Neural cell (in vitro differentiated cells): ENCODE data around the gene LRRC71. TPM values are rescaled to one million over a fixed set of nuclear protein-coding genes. Genes with fewer than 3 reads are reported as not detected.

Source experiments
- H2AFZ ChIP-seq: fragments of 200-600, 300-800 bp; sonication (generic), shearing (Covaris generic); 2 replicates; pipeline ENCODE4 v1.6.0; 2014; ENCODE audit warnings: low read depth, mild to moderate bottlenecking, antibody characterized with exemption, low read length, moderate library complexity
- H3F3A ChIP-seq: fragments of 200-600 bp; shearing (Covaris generic); 2 replicates; pipeline ENCODE4 v1.6.1; 2016; ENCODE audit warnings: mild to moderate bottlenecking, moderate library complexity, mixed read lengths, antibody characterized with exemption, low read length; ENCODE audit not compliant: insufficient read depth, poor library complexity, severe bottlenecking
- H3K27ac ChIP-seq: fragments of 200-600, 300-800 bp; sonication (generic), shearing (Covaris generic); 2 replicates; pipeline ENCODE4 v1.5.1; 2014; ENCODE audit warnings: mild to moderate bottlenecking, low read length, moderate library complexity
- H3K27me3 ChIP-seq: fragments of 300-800, 200-600 bp; sonication (generic), shearing (Covaris generic); 2 replicates; pipeline ENCODE4 v1.6.0; 2014; ENCODE audit warnings: mild to moderate bottlenecking, low read depth, low read length, moderate library complexity; ENCODE audit not compliant: insufficient read depth
- H3K36me3 ChIP-seq: fragments of 300-800, 200-600 bp; sonication (generic), shearing (Covaris generic); 2 replicates; pipeline ENCODE4 v1.5.1; 2014; ENCODE audit warnings: mild to moderate bottlenecking, antibody characterized with exemption, low read length, moderate library complexity; ENCODE audit not compliant: insufficient read depth
- H3K4me2 ChIP-seq: fragments of 300-800, 200-600 bp; sonication (generic), shearing (Covaris generic); 2 replicates; pipeline ENCODE4 v1.6.0; 2014; ENCODE audit warnings: mild to moderate bottlenecking, low read length
- H3K4me3 ChIP-seq: fragments of 300-800, 200-600 bp; sonication (generic), shearing (Covaris generic); 2 replicates; pipeline ENCODE4 v1.5.1; 2014; ENCODE audit warnings: mild to moderate bottlenecking, low read length, moderate library complexity
- H3K79me2 ChIP-seq: fragments of 200-600 bp; shearing (Covaris generic); replicated peaks from 2 replicates; pipeline ENCODE4 v1.6.0; 2014; ENCODE audit warnings: mild to moderate bottlenecking, low read length, moderate library complexity; ENCODE audit not compliant: insufficient read depth
- H3K9ac ChIP-seq: fragments of 300-800, 200-600 bp; sonication (generic), shearing (Covaris generic); 2 replicates; pipeline ENCODE4 v1.6.1; 2016; ENCODE audit warnings: mild to moderate bottlenecking, low read length, mixed read lengths
- H3K9me2 ChIP-seq: fragments of 200-600 bp; shearing (Covaris generic); 2 replicates; pipeline ENCODE4 v1.6.1; 2016; ENCODE audit warnings: mild to moderate bottlenecking, low read length, mixed read lengths; ENCODE audit not compliant: insufficient read depth
- H3K9me3 ChIP-seq: fragments of 200-600, 300-800 bp; sonication (generic), shearing (Covaris generic); 2 replicates; pipeline ENCODE4 v1.6.1; 2016; ENCODE audit warnings: mild to moderate bottlenecking, mixed run types, low read length, moderate library complexity, mixed read lengths
- H4K20me1 ChIP-seq: fragments of 200-600 bp; shearing (Covaris generic); 2 replicates; pipeline ENCODE4 v1.6.1; 2016; ENCODE audit warnings: mild to moderate bottlenecking, mixed run types; ENCODE audit not compliant: insufficient read depth
- CTCF ChIP-seq: fragments of 450-650 bp; IDR thresholded peaks from 2 replicates; pipeline ENCODE4 v1.5.1; 2014; ENCODE audit warnings: antibody characterized with exemption, mild to moderate bottlenecking, moderate library complexity; ENCODE audit not compliant: poor library complexity, severe bottlenecking
- EP300 ChIP-seq: fragments of 450-650 bp; conservative IDR thresholded peaks from 2 replicates; pipeline ENCODE4 v1.6.1; 2014; ENCODE audit warnings: antibody characterized with exemption, mild to moderate bottlenecking, moderate library complexity; ENCODE audit not compliant: poor library complexity, severe bottlenecking
- EZH2 ChIP-seq: fragments of 200-600, 300-800 bp; shearing (Covaris generic), sonication (generic); IDR thresholded peaks from 2 replicates; pipeline ENCODE4 v1.6.1; 2014; ENCODE audit warnings: antibody characterized with exemption, low read length, borderline replicate concordance, mild to moderate bottlenecking; ENCODE audit not compliant: insufficient read depth, poor library complexity, severe bottlenecking
- MXI1 ChIP-seq: fragments of 450-650 bp; conservative IDR thresholded peaks from 2 replicates; pipeline ENCODE4 v1.6.1; 2014; ENCODE audit warnings: antibody characterized with exemption, mild to moderate bottlenecking; ENCODE audit not compliant: poor library complexity, severe bottlenecking
- POLR2AphosphoS5 ChIP-seq: IDR thresholded peaks from 2 replicates; pipeline ENCODE4 v1.6.1; 2012
- RAD21 ChIP-seq: fragments of 450-650 bp; conservative IDR thresholded peaks from 2 replicates; pipeline ENCODE4 v1.6.1; 2014; ENCODE audit warnings: antibody characterized with exemption, mild to moderate bottlenecking, moderate library complexity
- REST ChIP-seq: IDR thresholded peaks from 2 replicates; pipeline ENCODE4 v1.6.1; 2012; ENCODE audit warnings: borderline replicate concordance
- SMC3 ChIP-seq: fragments of 450-650 bp; conservative IDR thresholded peaks from 2 replicates; pipeline ENCODE4 v1.6.1; 2014; ENCODE audit warnings: antibody characterized with exemption, mild to moderate bottlenecking, moderate library complexity; ENCODE audit not compliant: poor library complexity
- TAF1 ChIP-seq: IDR thresholded peaks from 2 replicates; pipeline ENCODE4 v1.6.1; 2012; ENCODE audit warnings: low read depth
- polyA plus RNA-seq: library from polyadenylated mRNA; depleted of rRNA; stranded (reverse); fragments of >200 nt; gene quantifications from 2 replicates; pipeline ENCODE4 v1.2.3, GENCODE V29; 2014

LRRC71 gene
- polyA plus RNA-seq, 1 donor from 2014 or later: not detected

- no peak overlapping the region for H3K4me3 ChIP-seq
- no peaks in the 10 kb centered on the region for H3K27me3 ChIP-seq
- H3K9me2 ChIP-seq: no peaks in the 10 kb centered on the region
- no peak overlapping the region for H3K9ac ChIP-seq
- H3K9me3 ChIP-seq: no peaks in the 10 kb centered on the region
- no peak overlapping the region for H3K27ac ChIP-seq
- peaks cover 5% of the 10 kb centered on the region for H3K36me3 ChIP-seq
- H3K79me2 ChIP-seq: no peaks in the 10 kb centered on the region
- no peak overlapping the region for H3K4me2 ChIP-seq
- TF ChIP-seq REST (no peak), POLR2AphosphoS5 (no peak), CTCF (no peak), TAF1 (no peak), EZH2 (no peak), RAD21 (no peak), EP300 (no peak), SMC3 (no peak), MXI1 (no peak)
- no peaks in the 10 kb centered on the region for H4K20me1 ChIP-seq
- no peak overlapping the region for H2AFZ ChIP-seq
- H3F3A ChIP-seq: no peaks in the 10 kb centered on the region
Observed at GRCh38 chr1:156938813-156939212, 18.4 kb downstream of the LRRC71 start.

GRCh38 chr1:156939786-156940334 lies 19.4 kb downstream of the LRRC71 start:
- no peaks in the 10 kb centered on the region for H3K27me3 ChIP-seq
- H3K9ac ChIP-seq: no peak overlapping the region
- H3K9me2 ChIP-seq: no peaks in the 10 kb centered on the region
- H2AFZ ChIP-seq: no peak overlapping the region
- H3K79me2 ChIP-seq: no peaks in the 10 kb centered on the region
- H3K27ac ChIP-seq: no peak overlapping the region
- no peak overlapping the region for H3K4me3 ChIP-seq
- TF ChIP-seq TAF1 (no peak), REST (no peak), CTCF (no peak), EZH2 (no peak), RAD21 (no peak), POLR2AphosphoS5 (no peak), EP300 (no peak), SMC3 (no peak), MXI1 (no peak)
- peaks cover 15% of the 10 kb centered on the region for H3K36me3 ChIP-seq
- H4K20me1 ChIP-seq: no peaks in the 10 kb centered on the region
- H3K9me3 ChIP-seq: no peaks in the 10 kb centered on the region
- no peak overlapping the region for H3K4me2 ChIP-seq
- H3F3A ChIP-seq: no peaks in the 10 kb centered on the region
